GM21515 (cell line): ENCODE results near the gene SMARCC1.

Experiments used
- ATAC-seq: cut with Tn5 transposase; IDR thresholded peaks from one replicate; pipeline ENCODE4 v1.9.1; 2021; ENCODE audit not compliant: unreplicated experiment

The SMARCC1 gene

GRCh38 chr3:47565734-47566550 lies 215.8 kb downstream of the SMARCC1 start:
- no peak for ATAC-seq

GRCh38 chr3:47556351-47556750 lies 225.3 kb downstream of the SMARCC1 start:
- no peak for ATAC-seq

GRCh38 chr3:47554335-47554734 lies 227.4 kb downstream of the SMARCC1 start:
- no peak for ATAC-seq

- no peak for ATAC-seq
These were observed 228.3 kb downstream of the SMARCC1 start for GRCh38 chr3:47553407-47553806.

GRCh38 chr3:47542471-47543173 lies 239.1 kb downstream of the SMARCC1 start:
- no peak for ATAC-seq

GRCh38 chr3:47541583-47542108 lies 240.0 kb downstream of the SMARCC1 start:
- ATAC-seq, result no peak

- ATAC-seq, result no peak
These were observed 241.4 kb downstream of the SMARCC1 start for GRCh38 chr3:47540281-47540680.

- no peak for ATAC-seq
These were observed 244.7 kb downstream of the SMARCC1 start for GRCh38 chr3:47536967-47537366.

GRCh38 chr3:47536221-47536891 lies 245.3 kb downstream of the SMARCC1 start:
- ATAC-seq, result no peak
